NCI-H2227 (cell line): ENCODE data around the gene NDUFB3.
"Not testable (repeated sequence)": the region's sequence is repeated elsewhere in the genome, so short reads cannot be mapped to it uniquely, and the experiment has no call there.

Experiments
- DNase-seq: peaks from one replicate; lab custom pipeline; 2025; ENCODE audit not compliant: unreplicated experiment; lab: John Stamatoyannopoulos, UW

NDUFB3 gene

GRCh38 chr2:201090574-201090973 is 18.8 kb downstream of the NDUFB3 start:
- DNase-seq, result no peak

- DNase-seq, result no peak
Measured at GRCh38 chr2:201093573-201093972, 21.8 kb downstream of the NDUFB3 start.

GRCh38 chr2:201100497-201100896 is 28.7 kb downstream of the NDUFB3 start:
- DNase-seq, result no peak

GRCh38 chr2:201105759-201106158 is 34.0 kb downstream of the NDUFB3 start:
- no peak for DNase-seq

- DNase-seq, result no peak
Measured at GRCh38 chr2:201107624-201108023, 35.8 kb downstream of the NDUFB3 start.

GRCh38 chr2:201108341-201108740 is 36.5 kb downstream of the NDUFB3 start:
- no peak for DNase-seq

- DNase-seq, result no peak
Measured at GRCh38 chr2:201109186-201109585, 37.4 kb downstream of the NDUFB3 start.

- no peak for DNase-seq
Measured at GRCh38 chr2:201110615-201111014, 38.8 kb downstream of the NDUFB3 start.

- no peak for DNase-seq
Measured at GRCh38 chr2:201111096-201111495, 39.3 kb downstream of the NDUFB3 start.

GRCh38 chr2:201114350-201114749 is 42.5 kb downstream of the NDUFB3 start:
- DNase-seq, result no peak

- DNase-seq, result no peak
Measured at GRCh38 chr2:201114846-201115245, 43.0 kb downstream of the NDUFB3 start.

- DNase-seq, result peak; percentile 80
Measured at GRCh38 chr2:201116115-201116958, 44.5 kb downstream of the NDUFB3 start, which contains the start of gene CFLAR. Gene CFLAR (plus strand): TSS chr2:201116164. CDS start chr2:201129866, 13,702 bp downstream.

- DNase-seq, result peak; percentile 58
Measured at GRCh38 chr2:201116959-201117734, 45.3 kb downstream of the NDUFB3 start.

- not testable (repeated sequence) for DNase-seq
Measured at GRCh38 chr2:201117735-201118094, 45.9 kb downstream of the NDUFB3 start.

GRCh38 chr2:201118121-201118960 is 46.5 kb downstream of the NDUFB3 start:
- peak; percentile 79 for DNase-seq

GRCh38 chr2:201118961-201119854 is 47.4 kb downstream of the NDUFB3 start:
- peak; percentile 58 for DNase-seq

GRCh38 chr2:201122276-201122675 is 50.5 kb downstream of the NDUFB3 start:
- no peak for DNase-seq

- no peak for DNase-seq
Measured at GRCh38 chr2:201126308-201127151, 54.7 kb downstream of the NDUFB3 start.

- DNase-seq, result no peak
Measured at GRCh38 chr2:201127152-201127511, 55.3 kb downstream of the NDUFB3 start.
